ENCODE results near the gene TRIM24. TPM values are rescaled to one million over a fixed set of nuclear protein-coding genes. Genes with fewer than 3 reads are reported as not detected.

TRIM24 gene
- total RNA-seq, 2 experiments from 2014 or later: 11.6 to 12.3 TPM

DNA sequence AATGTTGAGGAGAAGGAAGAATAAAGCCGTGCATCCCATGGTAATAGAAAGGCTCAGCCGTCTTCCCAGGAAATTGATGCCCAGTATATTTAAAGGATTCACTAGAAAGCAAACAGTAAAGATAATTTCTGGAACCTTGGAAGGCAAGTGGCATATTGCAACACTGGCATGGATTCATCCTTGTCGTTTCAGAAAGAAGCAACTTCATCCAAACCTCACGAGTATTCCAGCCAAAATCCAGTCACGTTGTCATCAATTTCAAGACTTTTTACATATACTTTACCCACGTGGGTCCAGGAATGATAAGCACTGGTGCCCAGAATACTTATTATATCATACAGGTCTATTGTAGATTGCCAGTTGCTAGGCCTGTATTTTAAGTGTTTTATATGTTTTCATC is 167.3 kb downstream of the TRIM24 start:
- H3K27ac Mint-ChIP-seq: no peak overlapping the region
- no peaks in the 10 kb centered on the region for H3K27me3 Mint-ChIP-seq (ENCODE audit: low read depth)
- DNase-seq: no peak
- CTCF ChIA-PET: interaction anchor here (0.7 to 4.1 kb wide), 2 partner anchors 17 to 111 kb away, joined by 3 to 14 read pairs; no protein-coding TSS in a partner anchor
- intact Hi-C loops (cut with micrococcal nuclease): loop anchor here (5.0 to 10.0 kb wide), 2 partner anchors 250 to 463 kb away; no protein-coding TSS in a partner anchor
- H3K4me3 Mint-ChIP-seq: no peak overlapping the region
- H3K9me3 Mint-ChIP-seq: no peaks in the 10 kb centered on the region
- H3K36me3 Mint-ChIP-seq (ENCODE audit: low read depth): no peaks in the 10 kb centered on the region
- peaks cover 45% of the 10 kb centered on the region for H3K4me1 Mint-ChIP-seq (ENCODE audit: low read depth)

DNA sequence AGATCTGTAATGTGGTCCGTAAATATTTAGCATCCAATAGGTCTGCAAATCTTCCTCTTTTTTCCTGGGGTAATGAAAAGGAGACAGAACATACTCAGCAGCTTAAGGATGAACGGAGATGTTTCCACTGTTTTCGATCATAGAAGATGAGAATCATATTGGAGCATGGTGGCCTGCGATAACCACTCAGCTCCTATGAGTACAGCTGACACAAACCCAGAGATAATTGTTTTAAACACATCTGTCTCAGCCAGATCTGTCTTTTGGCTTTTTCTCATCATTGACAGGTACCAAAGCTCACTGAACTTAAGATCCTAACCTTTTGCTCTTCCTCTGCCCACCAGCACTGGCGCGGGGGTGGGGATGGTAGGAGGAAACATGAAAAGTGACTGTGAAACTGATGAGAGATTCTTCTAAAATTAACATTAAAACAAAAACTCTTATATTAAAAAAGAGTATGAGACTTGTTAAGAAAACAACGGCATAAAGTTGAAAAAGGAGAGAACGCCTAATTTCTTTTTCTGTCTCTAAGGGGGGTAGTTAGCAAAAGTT is 170.1 kb downstream of the TRIM24 start:
- Mint-ChIP-seq H3K36me3 (ENCODE audit: low read depth) (no peaks in the 10 kb centered on the region), H3K27me3 (ENCODE audit: low read depth) (no peaks in the 10 kb centered on the region), H3K4me1 (ENCODE audit: low read depth) (peaks cover 35% of the 10 kb centered on the region), H3K27ac (no peak overlapping the region), H3K9me3 (no peaks in the 10 kb centered on the region), H3K4me3 (no peak overlapping the region)
- DNase-seq: peak; percentile 32
- CTCF ChIA-PET: no interaction called here
- intact Hi-C loops (cut with micrococcal nuclease): no loop called here

DNA sequence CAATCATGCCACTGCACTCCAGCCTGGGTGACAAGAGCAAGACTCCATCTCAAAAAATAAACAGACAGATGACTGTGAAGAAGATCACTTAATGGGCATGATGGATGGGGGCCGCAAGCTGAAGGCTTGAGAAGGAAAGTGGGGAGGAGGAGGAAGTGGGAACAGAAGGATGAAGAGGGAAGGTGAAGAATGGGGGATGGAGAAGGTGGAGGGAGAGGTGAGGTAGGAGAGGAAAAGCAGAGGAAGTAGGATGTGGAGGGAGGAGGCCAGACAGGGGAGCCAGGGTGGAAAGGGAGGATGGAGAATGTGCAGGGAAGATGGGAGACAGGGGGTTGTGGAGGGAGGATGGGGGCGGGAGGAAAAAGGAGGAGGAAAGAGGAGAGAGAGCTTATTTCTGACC is 172.3 kb downstream of the TRIM24 start:
- H3K36me3 Mint-ChIP-seq (ENCODE audit: low read depth): no peaks in the 10 kb centered on the region
- CTCF ChIA-PET: interaction anchor here (0.5 kb wide), 1 partner anchor 102 kb away, joined by 5 read pairs; no protein-coding TSS in a partner anchor
- no peaks in the 10 kb centered on the region for H3K9me3 Mint-ChIP-seq

DNA sequence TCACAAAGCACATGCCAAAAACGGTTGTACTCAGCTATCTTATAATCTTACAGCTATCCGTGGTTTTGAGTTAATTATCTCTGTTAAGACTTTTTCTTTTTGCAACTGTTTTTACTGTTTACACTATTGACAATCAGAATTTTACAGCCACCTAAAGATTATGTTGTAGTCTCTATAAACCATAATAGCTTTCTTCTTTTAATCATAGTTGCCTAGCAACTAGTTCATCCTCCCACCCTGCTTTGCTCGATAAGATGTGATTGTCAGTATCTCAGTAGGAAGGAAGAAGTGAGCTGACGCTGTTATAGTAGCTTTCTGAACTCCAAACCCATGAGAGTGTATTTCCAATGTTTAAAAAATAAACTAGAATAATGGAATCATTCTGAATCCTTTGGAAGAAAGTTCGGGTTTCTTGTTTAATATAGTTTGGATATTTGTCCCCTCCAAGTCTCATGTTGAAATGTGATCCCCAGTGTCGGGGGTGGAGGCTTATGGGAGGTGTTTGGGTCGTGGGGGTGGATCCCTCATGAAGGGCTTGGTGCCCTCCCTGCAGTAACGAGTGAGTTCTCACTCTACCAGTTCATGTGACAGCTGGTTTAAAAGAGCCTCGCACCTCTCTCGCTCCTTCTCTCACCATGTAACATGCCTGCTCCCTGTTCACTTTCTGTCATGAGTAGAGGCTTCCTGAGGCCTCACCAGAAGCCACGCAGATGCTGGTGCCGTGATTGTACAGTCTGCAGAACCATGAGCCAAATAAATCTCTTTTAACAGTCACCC is 173.0 kb downstream of the TRIM24 start:
- Mint-ChIP-seq H3K4me3 (no peak overlapping the region), H3K27me3 (ENCODE audit: low read depth) (no peaks in the 10 kb centered on the region), H3K27ac (no peak overlapping the region), H3K4me1 (ENCODE audit: low read depth) (peaks cover 14% of the 10 kb centered on the region), H3K36me3 (ENCODE audit: low read depth) (no peaks in the 10 kb centered on the region), H3K9me3 (no peaks in the 10 kb centered on the region)
- CTCF ChIA-PET: no interaction called here
- intact Hi-C loops (cut with micrococcal nuclease): no loop called here
- no peak for DNase-seq

More for the DNA sequence above, 172.3 kb downstream of the TRIM24 start:
- Mint-ChIP-seq H3K27ac (no peak overlapping the region), H3K27me3 (ENCODE audit: low read depth) (no peaks in the 10 kb centered on the region), H3K4me1 (ENCODE audit: low read depth) (peaks cover 14% of the 10 kb centered on the region), H3K4me3 (no peak overlapping the region)
- no peak for DNase-seq
- intact Hi-C loops (cut with micrococcal nuclease): no loop called here

Other genes with a start within 250 kb of the TRIM24 start
- not detected for gene SVOPL, start 241.1 kb downstream of the TRIM24 start, total RNA-seq